Neural crest cell (in vitro differentiated cells): Measurements from ENCODE around the gene IZUMO4. TPM values are rescaled to one million over a fixed set of nuclear protein-coding genes. Genes with fewer than 3 reads are reported as not detected.
A peak's percentile ranks its signal among the peaks of the same experiment; 100 is the strongest.

Experiments used
- DNase-seq: peaks from one replicate; pipeline ENCODE4 v3.0.0; 2021; ENCODE audit warnings: low read depth, mixed read lengths, low spot score
- H3K27ac Mint-ChIP-seq: one replicate; pipeline ENCODE4 v1.8.0; 2021; ENCODE audit warnings: mild to moderate bottlenecking, mixed read lengths; ENCODE audit not compliant: unreplicated experiment
- H3K27me3 Mint-ChIP-seq: 2 replicates; pipeline ENCODE4 v1.8.0; 2021; ENCODE audit warnings: low read depth, mild to moderate bottlenecking, mixed read lengths
- H3K36me3 Mint-ChIP-seq: 2 replicates; pipeline ENCODE4 v1.8.0; 2021; ENCODE audit warnings: low read depth, mild to moderate bottlenecking, mixed read lengths
- H3K4me1 Mint-ChIP-seq: 2 replicates; pipeline ENCODE4 v1.8.0; 2021; ENCODE audit warnings: mixed read lengths
- H3K4me3 Mint-ChIP-seq: one replicate; pipeline ENCODE4 v1.8.0; 2021; ENCODE audit warnings: mild to moderate bottlenecking, mixed read lengths
- H3K9me3 Mint-ChIP-seq: 2 replicates; pipeline ENCODE4 v1.8.0; 2021; ENCODE audit warnings: mixed read lengths
- total RNA-seq: library from RNA; stranded (reverse); gene quantifications from 2 replicates; pipeline ENCODE4 v1.2.1, GENCODE V29; 2021
- TF ChIP-seq, protein P1 (sequence below): fragments of 200-600 bp; sonication (generic); conservative IDR thresholded peaks from 2 replicates; pipeline ENCODE4 v1.5.0; 2021; ENCODE audit warnings: antibody characterized with exemption, mild to moderate bottlenecking

The IZUMO4 gene
- total RNA-seq, 1 donor from 2014 or later, result 5.6 TPM

DNA sequence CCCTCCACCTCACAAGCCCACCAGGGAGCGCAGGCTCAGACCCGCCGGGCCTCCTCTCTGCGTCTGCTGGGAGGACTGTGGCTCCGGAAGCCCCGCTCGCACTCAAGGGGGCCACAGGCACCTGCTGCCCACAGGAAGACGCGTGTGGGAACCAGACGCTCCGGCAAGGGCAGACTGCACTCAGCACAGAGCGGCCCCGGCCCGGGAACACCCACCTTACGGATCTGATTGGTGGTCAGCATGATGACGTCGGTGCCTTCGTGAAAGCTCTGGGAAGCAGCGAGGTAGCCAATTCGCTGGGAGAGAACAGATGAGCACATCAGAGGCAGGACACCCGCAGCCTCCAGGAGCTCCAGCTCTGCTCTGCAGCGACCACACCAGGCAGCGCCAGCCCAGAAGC, 40.1 kb downstream of the IZUMO4 start:
- TF ChIP-seq, protein P1, sequence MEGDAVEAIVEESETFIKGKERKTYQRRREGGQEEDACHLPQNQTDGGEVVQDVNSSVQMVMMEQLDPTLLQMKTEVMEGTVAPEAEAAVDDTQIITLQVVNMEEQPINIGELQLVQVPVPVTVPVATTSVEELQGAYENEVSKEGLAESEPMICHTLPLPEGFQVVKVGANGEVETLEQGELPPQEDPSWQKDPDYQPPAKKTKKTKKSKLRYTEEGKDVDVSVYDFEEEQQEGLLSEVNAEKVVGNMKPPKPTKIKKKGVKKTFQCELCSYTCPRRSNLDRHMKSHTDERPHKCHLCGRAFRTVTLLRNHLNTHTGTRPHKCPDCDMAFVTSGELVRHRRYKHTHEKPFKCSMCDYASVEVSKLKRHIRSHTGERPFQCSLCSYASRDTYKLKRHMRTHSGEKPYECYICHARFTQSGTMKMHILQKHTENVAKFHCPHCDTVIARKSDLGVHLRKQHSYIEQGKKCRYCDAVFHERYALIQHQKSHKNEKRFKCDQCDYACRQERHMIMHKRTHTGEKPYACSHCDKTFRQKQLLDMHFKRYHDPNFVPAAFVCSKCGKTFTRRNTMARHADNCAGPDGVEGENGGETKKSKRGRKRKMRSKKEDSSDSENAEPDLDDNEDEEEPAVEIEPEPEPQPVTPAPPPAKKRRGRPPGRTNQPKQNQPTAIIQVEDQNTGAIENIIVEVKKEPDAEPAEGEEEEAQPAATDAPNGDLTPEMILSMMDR, result no peak
- DNase-seq, result no peak
- H3K9me3 Mint-ChIP-seq, result no peaks in the 10 kb centered on the region
- peaks cover 6% of the 10 kb centered on the region for H3K36me3 Mint-ChIP-seq
- H3K27me3 Mint-ChIP-seq, result no peaks in the 10 kb centered on the region
- no peak overlapping the region for H3K27ac Mint-ChIP-seq
- H3K4me1 Mint-ChIP-seq, result peaks cover 7% of the 10 kb centered on the region
- no peak overlapping the region for H3K4me3 Mint-ChIP-seq

DNA sequence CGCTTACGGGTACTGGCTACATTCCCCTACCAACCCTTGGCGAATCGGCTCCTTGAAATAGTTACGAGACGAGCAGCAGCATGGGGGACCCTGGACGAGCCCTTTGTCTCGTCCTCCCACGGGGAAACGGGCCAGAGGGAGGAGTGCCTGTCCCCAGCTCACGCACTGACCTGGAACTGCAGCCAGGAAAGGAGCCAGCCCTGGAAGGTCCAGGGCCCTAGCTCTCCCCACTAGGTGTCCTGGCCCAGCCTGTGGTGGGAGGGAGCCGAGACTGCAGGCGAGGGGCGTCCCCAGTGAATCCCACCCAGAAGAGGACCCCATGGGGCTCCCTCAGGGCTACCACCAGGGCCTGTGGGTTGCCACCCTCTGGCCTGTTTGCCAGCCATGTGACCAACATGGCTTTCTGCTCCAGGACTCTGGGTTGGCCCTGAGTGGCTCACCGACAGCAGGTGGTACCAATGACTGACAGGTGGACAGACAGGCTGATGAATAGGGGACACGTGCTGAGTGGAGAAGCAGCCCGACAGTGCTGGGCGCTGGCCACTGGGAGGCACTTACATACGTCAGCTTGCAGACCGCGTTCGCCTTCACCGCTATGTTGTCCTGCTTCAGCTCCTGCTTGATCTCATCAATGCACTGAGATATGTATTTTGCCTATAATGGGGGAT, 41.5 kb downstream of the IZUMO4 start:
- H3K36me3 Mint-ChIP-seq, result peaks cover 4% of the 10 kb centered on the region
- H3K4me3 Mint-ChIP-seq, result no peak overlapping the region
- no peaks in the 10 kb centered on the region for H3K9me3 Mint-ChIP-seq
- H3K27ac Mint-ChIP-seq, result peak overlapping the region; percentile 83
- TF ChIP-seq, protein P1, result no peak
- DNase-seq, result no peak
- H3K4me1 Mint-ChIP-seq, result peaks cover 7% of the 10 kb centered on the region
- no peaks in the 10 kb centered on the region for H3K27me3 Mint-ChIP-seq

DNA sequence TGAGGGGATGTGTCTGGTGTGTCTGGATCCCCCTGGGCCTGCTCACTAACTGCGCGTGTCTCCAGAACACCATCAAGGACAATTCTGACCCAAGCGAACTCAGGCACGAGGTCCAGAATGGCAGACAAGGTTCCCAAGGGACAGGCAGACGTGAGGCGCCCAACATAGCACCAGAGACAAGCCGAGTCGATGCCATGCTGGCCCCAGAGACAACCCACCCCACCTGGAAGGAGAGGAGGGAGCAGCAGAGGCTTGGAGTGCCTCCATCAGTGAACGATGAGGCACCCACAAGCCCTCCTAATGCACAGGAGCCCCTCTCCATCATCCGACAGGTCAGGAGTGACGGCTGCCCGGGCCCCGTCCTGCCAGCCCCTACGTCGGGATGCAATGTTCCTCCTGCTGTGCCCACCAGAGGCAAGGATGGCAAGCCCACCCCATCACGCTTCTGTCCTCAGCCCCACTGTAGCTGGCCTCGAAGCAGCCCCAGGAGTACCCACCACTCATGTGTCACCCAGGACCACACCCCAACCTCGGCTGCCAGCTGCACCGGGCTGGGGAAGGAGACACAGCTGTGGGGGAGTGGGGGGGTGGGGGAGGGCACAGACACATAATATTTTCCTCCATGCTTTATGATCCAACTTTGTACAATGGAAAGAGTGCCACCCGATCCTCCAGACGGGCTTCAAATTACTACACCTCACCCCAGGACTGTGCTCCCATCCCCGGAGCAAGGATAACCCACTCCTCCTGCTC, 42.8 kb downstream of the IZUMO4 start:
- H3K36me3 Mint-ChIP-seq, result peaks cover 3% of the 10 kb centered on the region
- TF ChIP-seq, protein P1, result no peak
- peak overlapping the region; percentile 86 for H3K27ac Mint-ChIP-seq
- peaks cover 7% of the 10 kb centered on the region for H3K4me1 Mint-ChIP-seq
- no peak overlapping the region for H3K4me3 Mint-ChIP-seq
- DNase-seq, result no peak
- no peaks in the 10 kb centered on the region for H3K27me3 Mint-ChIP-seq
- H3K9me3 Mint-ChIP-seq, result no peaks in the 10 kb centered on the region

DNA sequence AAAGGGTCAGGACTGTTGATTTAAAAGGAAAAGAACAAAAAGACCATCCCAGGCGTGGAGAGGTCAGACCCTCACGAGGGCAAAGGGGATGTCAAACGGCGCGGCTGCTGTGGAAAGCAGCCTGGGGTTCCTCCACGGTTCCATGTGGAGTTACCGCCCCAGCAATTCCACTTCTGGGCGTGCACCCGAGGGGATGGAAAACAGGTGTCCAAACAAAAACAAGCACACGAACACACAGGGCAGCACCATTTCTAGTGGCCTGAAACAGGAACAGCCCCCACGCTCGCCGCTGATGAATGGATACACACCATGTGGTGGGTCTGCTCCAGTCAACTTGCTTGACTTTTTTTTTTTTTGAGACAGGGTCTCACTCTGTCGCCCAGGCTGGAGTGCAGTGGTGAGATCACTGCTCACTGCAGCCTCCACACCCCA, 43.4 kb downstream of the IZUMO4 start:
- TF ChIP-seq, protein P1, result no peak
- H3K36me3 Mint-ChIP-seq, result peaks cover 3% of the 10 kb centered on the region
- no peaks in the 10 kb centered on the region for H3K9me3 Mint-ChIP-seq
- no peaks in the 10 kb centered on the region for H3K27me3 Mint-ChIP-seq
- peak overlapping the region; percentile 86 for H3K27ac Mint-ChIP-seq
- peaks cover 7% of the 10 kb centered on the region for H3K4me1 Mint-ChIP-seq
- DNase-seq, result no peak
- H3K4me3 Mint-ChIP-seq, result no peak overlapping the region

DNA sequence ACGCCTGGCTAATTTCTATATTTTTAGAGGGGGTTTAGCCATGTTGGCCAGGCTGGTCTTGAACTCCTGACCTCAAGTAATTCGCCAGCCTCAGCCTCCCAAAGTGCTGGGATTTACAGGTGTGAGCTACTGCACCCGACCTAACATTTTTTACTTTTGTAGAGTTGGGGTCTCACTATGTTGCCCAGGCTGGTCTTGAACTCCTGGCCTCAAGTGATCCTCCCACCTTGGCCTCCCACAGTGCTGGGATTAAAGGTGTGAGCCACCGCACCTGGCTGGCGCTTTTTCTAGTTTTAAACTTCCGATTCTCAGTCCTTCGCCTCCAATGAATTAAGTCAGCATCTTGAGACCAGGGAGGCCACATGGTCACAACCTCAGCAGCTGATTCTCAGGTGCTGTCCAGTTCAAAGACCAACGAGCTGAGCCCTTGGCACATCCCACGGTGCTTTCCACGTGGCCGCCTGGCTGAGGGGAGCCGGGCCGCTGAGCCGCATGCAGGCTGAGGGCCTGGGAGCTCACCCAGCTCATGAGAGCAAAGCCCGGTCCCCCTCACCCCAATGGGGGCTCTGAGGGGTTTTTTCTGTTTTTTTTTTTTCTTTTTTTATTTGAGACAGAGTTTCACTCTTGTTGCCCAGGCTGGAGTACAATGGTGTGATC, 45.6 kb downstream of the IZUMO4 start:
- no peaks in the 10 kb centered on the region for H3K27me3 Mint-ChIP-seq
- H3K4me1 Mint-ChIP-seq, result peaks cover 22% of the 10 kb centered on the region
- TF ChIP-seq, protein P1, result no peak
- H3K36me3 Mint-ChIP-seq, result no peaks in the 10 kb centered on the region
- DNase-seq, result no peak
- H3K4me3 Mint-ChIP-seq, result no peak overlapping the region
- H3K27ac Mint-ChIP-seq, result no peak overlapping the region
- H3K9me3 Mint-ChIP-seq, result no peaks in the 10 kb centered on the region
